ENCODE measurements around the gene FLACC1. TPM values are rescaled to one million over a fixed set of nuclear protein-coding genes. Genes with fewer than 3 reads are reported as not detected.

FLACC1 gene
- total and polyA plus RNA-seq, 2 experiments from 2014 or later = 0.10 to 0.27 TPM

- no peak overlapping the region for H3K27ac ChIP-seq (ENCODE audit: low read depth)
- no peak overlapping the region for H3K4me3 Mint-ChIP-seq
- ATAC-seq (no peak), DNase-seq (ENCODE audit: low spot score) (no peak)
- no peaks in the 10 kb centered on the region for H4K20me1 ChIP-seq (replicated peaks; ENCODE audit: insufficient read depth)
- H3K4me3 ChIP-seq = no peak overlapping the region
- H3K27ac Mint-ChIP-seq = no peak overlapping the region
- peaks cover 2% of the 10 kb centered on the region for H3K27me3 Mint-ChIP-seq (ENCODE audit: insufficient read depth, low read depth, poor library complexity)
- TF ChIP-seq CTCF (conservative IDR thresholded peaks at IDR 0.05; ENCODE audit: low read depth in 2 of 2) = no peak
- no peak for TF ChIP-seq NANOG (IDR thresholded peaks at IDR 0.05; ENCODE audit: borderline replicate concordance)
- TF ChIP-seq, protein P1, sequence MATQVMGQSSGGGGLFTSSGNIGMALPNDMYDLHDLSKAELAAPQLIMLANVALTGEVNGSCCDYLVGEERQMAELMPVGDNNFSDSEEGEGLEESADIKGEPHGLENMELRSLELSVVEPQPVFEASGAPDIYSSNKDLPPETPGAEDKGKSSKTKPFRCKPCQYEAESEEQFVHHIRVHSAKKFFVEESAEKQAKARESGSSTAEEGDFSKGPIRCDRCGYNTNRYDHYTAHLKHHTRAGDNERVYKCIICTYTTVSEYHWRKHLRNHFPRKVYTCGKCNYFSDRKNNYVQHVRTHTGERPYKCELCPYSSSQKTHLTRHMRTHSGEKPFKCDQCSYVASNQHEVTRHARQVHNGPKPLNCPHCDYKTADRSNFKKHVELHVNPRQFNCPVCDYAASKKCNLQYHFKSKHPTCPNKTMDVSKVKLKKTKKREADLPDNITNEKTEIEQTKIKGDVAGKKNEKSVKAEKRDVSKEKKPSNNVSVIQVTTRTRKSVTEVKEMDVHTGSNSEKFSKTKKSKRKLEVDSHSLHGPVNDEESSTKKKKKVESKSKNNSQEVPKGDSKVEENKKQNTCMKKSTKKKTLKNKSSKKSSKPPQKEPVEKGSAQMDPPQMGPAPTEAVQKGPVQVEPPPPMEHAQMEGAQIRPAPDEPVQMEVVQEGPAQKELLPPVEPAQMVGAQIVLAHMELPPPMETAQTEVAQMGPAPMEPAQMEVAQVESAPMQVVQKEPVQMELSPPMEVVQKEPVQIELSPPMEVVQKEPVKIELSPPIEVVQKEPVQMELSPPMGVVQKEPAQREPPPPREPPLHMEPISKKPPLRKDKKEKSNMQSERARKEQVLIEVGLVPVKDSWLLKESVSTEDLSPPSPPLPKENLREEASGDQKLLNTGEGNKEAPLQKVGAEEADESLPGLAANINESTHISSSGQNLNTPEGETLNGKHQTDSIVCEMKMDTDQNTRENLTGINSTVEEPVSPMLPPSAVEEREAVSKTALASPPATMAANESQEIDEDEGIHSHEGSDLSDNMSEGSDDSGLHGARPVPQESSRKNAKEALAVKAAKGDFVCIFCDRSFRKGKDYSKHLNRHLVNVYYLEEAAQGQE (IDR thresholded peaks at IDR 0.05; ENCODE audit: unreplicated experiment) = no peak
- no peak for TF ChIP-seq CREB1 (CRISPR knock-in tag; IDR thresholded peaks at IDR 0.05; ENCODE audit: low read depth)
- no peak for TF ChIP-seq JUNB (IDR thresholded peaks at IDR 0.05; ENCODE audit: unreplicated experiment)
- TF ChIP-seq STAT1 (IDR thresholded peaks at IDR 0.05; ENCODE audit: unreplicated experiment) = no peak
- TF ChIP-seq ETS1 (IDR thresholded peaks at IDR 0.05) = no peak
- TF ChIP-seq ZNF114 (CRISPR knock-in tag; IDR thresholded peaks at IDR 0.05) = no peak
- no peaks in the 10 kb centered on the region; the same call in 2 of the 3 replicates for H3K9me3 Mint-ChIP-seq
- H3K9me2 ChIP-seq (ENCODE audit: insufficient read depth) = no peaks in the 10 kb centered on the region
- no peaks in the 10 kb centered on the region for H3K79me2 ChIP-seq (replicated peaks; ENCODE audit: insufficient read depth)
- H2AFZ ChIP-seq = no peak overlapping the region
- no peaks in the 10 kb centered on the region for H3K4me1 ChIP-seq (ENCODE audit: insufficient read depth)
- H3K4me2 ChIP-seq = no peak overlapping the region
- no peaks in the 10 kb centered on the region for H3K36me3 Mint-ChIP-seq (ENCODE audit: low read depth)
- H3K36me3 ChIP-seq (ENCODE audit: insufficient read depth) = no peaks in the 10 kb centered on the region
- H3K27me3 ChIP-seq (ENCODE audit: insufficient read depth) = no peaks in the 10 kb centered on the region
- H3K4me1 Mint-ChIP-seq = no peaks in the 10 kb centered on the region
- no peaks in the 10 kb centered on the region for H3F3A ChIP-seq (replicated peaks; ENCODE audit: low read depth)
Observed at GRCh38 chr2:201271917-201272316, 85.2 kb downstream of the FLACC1 start.

- H2AFZ ChIP-seq = no peak overlapping the region
- no peak for TF ChIP-seq ZNF331 (CRISPR knock-in tag; IDR thresholded peaks at IDR 0.05; ENCODE audit: low read depth)
- no peak for TF ChIP-seq STAT1 (IDR thresholded peaks at IDR 0.05; ENCODE audit: unreplicated experiment)
- no peak for TF ChIP-seq EZH2 (IDR thresholded peaks at IDR 0.05; ENCODE audit: low read depth, unreplicated experiment)
- no peak for TF ChIP-seq ZNF114 (CRISPR knock-in tag; IDR thresholded peaks at IDR 0.05)
- no peak for TF ChIP-seq NANOG (IDR thresholded peaks at IDR 0.05; ENCODE audit: borderline replicate concordance)
- TF ChIP-seq JUNB (IDR thresholded peaks at IDR 0.05; ENCODE audit: unreplicated experiment) = no peak
- no peaks in the 10 kb centered on the region for H3K4me1 ChIP-seq (ENCODE audit: insufficient read depth)
- Mint-ChIP-seq H3K4me1 (no peaks in the 10 kb centered on the region), H3K27me3 (ENCODE audit: insufficient read depth, low read depth, poor library complexity) (peaks cover 4% of the 10 kb centered on the region), H3K9me3 (no peaks in the 10 kb centered on the region; the same call in 2 of the 3 replicates), H3K36me3 (ENCODE audit: low read depth) (no peaks in the 10 kb centered on the region), H3K27ac (no peak overlapping the region), H3K4me3 (no peak overlapping the region)
- no peaks in the 10 kb centered on the region for H3K27me3 ChIP-seq (ENCODE audit: insufficient read depth)
- no peak overlapping the region for H3K4me3 ChIP-seq
- H3K9me2 ChIP-seq (ENCODE audit: insufficient read depth) = no peaks in the 10 kb centered on the region
- H3K79me2 ChIP-seq (replicated peaks; ENCODE audit: insufficient read depth) = no peaks in the 10 kb centered on the region
- H3K4me2 ChIP-seq = no peak overlapping the region
- ATAC-seq (no peak), DNase-seq (ENCODE audit: low spot score) (no peak)
- no peak overlapping the region for H3K27ac ChIP-seq (ENCODE audit: low read depth)
- no peaks in the 10 kb centered on the region for H4K20me1 ChIP-seq (replicated peaks; ENCODE audit: insufficient read depth)
- no peaks in the 10 kb centered on the region for H3K36me3 ChIP-seq (ENCODE audit: insufficient read depth)
- H3F3A ChIP-seq (replicated peaks; ENCODE audit: low read depth) = no peaks in the 10 kb centered on the region
Observed at GRCh38 chr2:201270293-201271001, 86.7 kb downstream of the FLACC1 start.
